Smooth muscle cell of bladder (primary cell): Measurements from ENCODE around the gene RPN2. TPM values are rescaled to one million over a fixed set of nuclear protein-coding genes. Genes with fewer than 3 reads are reported as not detected.

ENCODE experiments used
- total RNA-seq: library from RNA; depleted of rRNA; stranded (reverse); fragments of >200 nt; gene quantifications from 2 replicates; pipeline ENCODE4 v1.2.3, GENCODE V29; 2014

The RPN2 gene
- total RNA-seq, result 306 and 314 TPM in 2 replicates

GRCh38 chr20:37178839-37179682 is at the start of gene RPN2, which contains the start of gene MROH8:
RPN2 (plus strand) TSS chr20:37179330; CDS start chr20:37179357, 27 bp downstream.
MROH8 (minus strand) TSS chr20:37179548.

GRCh38 chr20:37261714-37262113 is 82.6 kb downstream of the RPN2 start, which contains the start of gene GHRH:
GHRH (minus strand) TSS chr20:37261814; CDS start chr20:37256889, 4,925 bp downstream.

Other genes starting within 250 kb of the RPN2 start
- 25.1 and 39.1 TPM in 2 replicates for gene SAMHD1, start 227.6 kb upstream of the RPN2 start, total RNA-seq
- 3.6 and 5.8 TPM in 2 replicates for gene RBL1, start 83.3 kb upstream of the RPN2 start, total RNA-seq
- 1.0 and 1.4 TPM in 2 replicates for gene MROH8, start 218 bp downstream of the RPN2 start, total RNA-seq
- not detected in 2 replicates for gene GHRH, start 82.5 kb downstream of the RPN2 start, total RNA-seq
- gene MANBAL, start 110.3 kb downstream of the RPN2 start, total RNA-seq, result 16.6 and 17.8 TPM in 2 replicates
- 13.5 and 20.5 TPM in 2 replicates for gene SRC, start 166.8 kb downstream of the RPN2 start, total RNA-seq